ENCODE data around the gene RECQL. TPM values are rescaled to one million over a fixed set of nuclear protein-coding genes. Genes with fewer than 3 reads are reported as not detected.
"Not testable (repeated sequence)": the region's sequence is repeated elsewhere in the genome, so short reads cannot be mapped to it uniquely, and the experiment has no call there.

RECQL gene
- total RNA-seq, 4 donors from 2014 or later = 14.0 to 32.5 (median 22.3) TPM

DNA sequence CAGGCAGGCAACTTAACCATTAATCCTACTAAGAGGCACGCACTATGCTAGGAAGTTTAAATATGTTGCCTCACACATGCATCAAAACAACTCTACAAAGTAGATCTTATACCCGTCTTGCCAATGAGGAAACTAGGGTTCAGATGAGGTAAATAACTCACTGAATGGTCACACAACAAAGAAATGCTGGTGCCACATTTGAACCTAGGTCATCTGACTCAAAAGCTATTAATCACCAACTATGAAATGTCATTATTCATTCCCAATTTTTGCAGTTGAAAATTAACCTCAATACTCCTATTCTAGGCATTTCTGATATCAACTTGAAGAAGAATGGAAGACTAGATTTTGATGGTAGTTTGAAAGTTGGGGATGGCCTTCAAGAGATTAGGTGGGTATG is 66.7 kb downstream of the RECQL start:
- in situ Hi-C loops (cut with MboI; ENCODE audit: low sequenced_read_pairs in 4 of 4) = no loop called here
- no peak for DNase-seq
- Histone ChIP-seq H3K36me3 (no peaks in the 10 kb centered on the region), H3K27me3 (peaks cover 0 to 6% (median 4%) of the 10 kb centered on the region in 3 donors), H3K4me3 (no peak overlapping the region), H3K4me1 (peaks cover 7 to 9% of the 10 kb centered on the region in 2 donors), H3K9me3 (no peaks in the 10 kb centered on the region), H3K27ac (no peak overlapping the region)
- intact Hi-C loops (cut with DNase I; ENCODE audit: low total_unique reads) = loop anchor here (5.0 kb wide), 1 partner anchor 223 kb away; the partner anchor contains the start of gene LDHB
- ATAC-seq = no peak
- no peak for TF ChIP-seq POLR2A (IDR thresholded peaks at IDR 0.05)
- TF ChIP-seq, protein P1, sequence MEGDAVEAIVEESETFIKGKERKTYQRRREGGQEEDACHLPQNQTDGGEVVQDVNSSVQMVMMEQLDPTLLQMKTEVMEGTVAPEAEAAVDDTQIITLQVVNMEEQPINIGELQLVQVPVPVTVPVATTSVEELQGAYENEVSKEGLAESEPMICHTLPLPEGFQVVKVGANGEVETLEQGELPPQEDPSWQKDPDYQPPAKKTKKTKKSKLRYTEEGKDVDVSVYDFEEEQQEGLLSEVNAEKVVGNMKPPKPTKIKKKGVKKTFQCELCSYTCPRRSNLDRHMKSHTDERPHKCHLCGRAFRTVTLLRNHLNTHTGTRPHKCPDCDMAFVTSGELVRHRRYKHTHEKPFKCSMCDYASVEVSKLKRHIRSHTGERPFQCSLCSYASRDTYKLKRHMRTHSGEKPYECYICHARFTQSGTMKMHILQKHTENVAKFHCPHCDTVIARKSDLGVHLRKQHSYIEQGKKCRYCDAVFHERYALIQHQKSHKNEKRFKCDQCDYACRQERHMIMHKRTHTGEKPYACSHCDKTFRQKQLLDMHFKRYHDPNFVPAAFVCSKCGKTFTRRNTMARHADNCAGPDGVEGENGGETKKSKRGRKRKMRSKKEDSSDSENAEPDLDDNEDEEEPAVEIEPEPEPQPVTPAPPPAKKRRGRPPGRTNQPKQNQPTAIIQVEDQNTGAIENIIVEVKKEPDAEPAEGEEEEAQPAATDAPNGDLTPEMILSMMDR (IDR thresholded peaks at IDR 0.05 in 4 of 5, conservative IDR thresholded peaks at IDR 0.05 in 1 of 5) = no peak

DNA sequence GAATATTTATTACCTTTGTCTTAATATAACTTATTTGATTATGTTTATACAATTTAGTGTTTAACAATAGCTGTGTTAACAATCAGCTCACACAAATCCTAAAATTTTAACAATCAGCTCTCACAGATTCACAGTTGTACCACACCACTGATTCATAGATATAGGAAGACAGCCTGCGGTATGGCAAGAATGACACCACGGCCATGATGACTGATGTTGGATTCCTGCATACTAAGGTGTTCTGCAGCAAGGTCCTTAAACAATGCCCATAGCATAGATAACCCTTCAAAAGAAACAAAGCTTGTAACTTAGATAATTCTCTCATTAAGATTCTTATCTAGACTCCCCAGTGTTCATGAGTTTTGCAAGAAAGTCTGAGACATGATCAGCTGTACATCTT is 67.9 kb downstream of the RECQL start:
- in situ Hi-C loops (cut with MboI; ENCODE audit: low sequenced_read_pairs in 4 of 4) = no loop called here
- peaks cover 0 to 6% (median 4%) of the 10 kb centered on the region in 3 donors for H3K27me3 ChIP-seq
- TF ChIP-seq POLR2A (IDR thresholded peaks at IDR 0.05) = no peak
- TF ChIP-seq, protein P1 (IDR thresholded peaks at IDR 0.05 in 4 of 5, conservative IDR thresholded peaks at IDR 0.05 in 1 of 5) = no peak
- DNase-seq = no peak
- ATAC-seq = no peak
- H3K27ac ChIP-seq = no peak overlapping the region
- no peaks in the 10 kb centered on the region for H3K36me3 ChIP-seq
- peaks cover under 1 to 3% of the 10 kb centered on the region in 2 donors for H3K4me1 ChIP-seq
- intact Hi-C loops (cut with DNase I; ENCODE audit: low total_unique reads) = no loop called here
- no peak overlapping the region for H3K4me3 ChIP-seq
- no peaks in the 10 kb centered on the region for H3K9me3 ChIP-seq

DNA sequence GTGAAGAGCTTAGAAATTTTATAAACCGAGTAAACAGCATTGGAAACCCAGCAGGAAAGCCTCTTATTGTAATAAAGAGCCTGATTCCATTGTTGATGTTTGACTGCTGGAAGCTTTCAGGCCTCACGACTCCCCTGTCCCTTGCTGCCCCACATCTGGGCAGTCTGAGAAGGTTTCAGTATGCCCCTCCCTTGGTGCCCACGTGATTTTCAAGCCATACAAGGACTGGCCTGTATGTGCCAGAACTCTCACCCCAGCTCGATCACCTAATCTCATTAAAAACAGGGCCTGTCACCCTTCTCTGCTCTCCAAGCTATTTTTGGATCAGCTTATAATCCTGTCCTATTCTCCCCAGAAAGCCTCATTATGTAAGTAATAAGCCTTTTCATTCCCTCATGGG is 71.4 kb downstream of the RECQL start:
- Histone ChIP-seq H3K9me3 (no peaks in the 10 kb centered on the region), H3K36me3 (no peaks in the 10 kb centered on the region), H3K4me3 (no peak overlapping the region), H3K27ac (no peak overlapping the region), H3K27me3 (peaks cover 0 to 9% (median 7%) of the 10 kb centered on the region in 3 donors), H3K4me1 (no peaks in the 10 kb centered on the region)
- ATAC-seq (no peak), DNase-seq (no peak)
- TF ChIP-seq POLR2A (IDR thresholded peaks at IDR 0.05) = no peak
- TF ChIP-seq, protein P1 (IDR thresholded peaks at IDR 0.05 in 4 of 5, conservative IDR thresholded peaks at IDR 0.05 in 1 of 5) = no peak
- intact Hi-C loops (cut with DNase I; ENCODE audit: low total_unique reads) = no loop called here
- in situ Hi-C loops (cut with MboI; ENCODE audit: low sequenced_read_pairs in 4 of 4) = no loop called here

DNA sequence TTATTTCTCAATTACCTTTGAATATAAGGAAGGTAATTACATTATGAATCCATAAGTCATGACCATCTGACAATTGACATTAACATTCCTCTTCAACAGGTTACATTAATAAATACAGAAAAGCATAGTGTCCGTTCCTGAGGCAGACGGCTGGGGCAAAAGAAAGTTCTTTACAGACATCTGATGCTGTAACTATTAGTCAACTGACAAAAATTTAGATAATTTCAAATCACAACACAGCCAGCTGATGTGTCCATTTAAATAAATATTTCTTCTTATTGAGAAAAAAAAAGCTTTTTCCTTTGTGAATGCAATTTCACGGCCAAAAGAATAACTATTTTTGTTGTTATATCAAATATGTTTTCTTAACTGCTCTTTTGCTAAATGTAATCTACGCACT is 73.2 kb downstream of the RECQL start:
- Histone ChIP-seq H3K9me3 (no peaks in the 10 kb centered on the region), H3K36me3 (no peaks in the 10 kb centered on the region), H3K4me3 (no peak overlapping the region), H3K27ac (no peak overlapping the region), H3K4me1 (no peaks in the 10 kb centered on the region), H3K27me3 (peaks cover 0 to 9% (median 3%) of the 10 kb centered on the region in 3 donors)
- in situ Hi-C loops (cut with MboI; ENCODE audit: low sequenced_read_pairs in 4 of 4) (no loop called here), intact Hi-C loops (cut with DNase I; ENCODE audit: low total_unique reads) (no loop called here)
- ATAC-seq (no peak), DNase-seq (no peak)
- TF ChIP-seq, protein P1 (IDR thresholded peaks at IDR 0.05 in 4 of 5, conservative IDR thresholded peaks at IDR 0.05 in 1 of 5) = no peak
- TF ChIP-seq POLR2A (IDR thresholded peaks at IDR 0.05) = no peak

DNA sequence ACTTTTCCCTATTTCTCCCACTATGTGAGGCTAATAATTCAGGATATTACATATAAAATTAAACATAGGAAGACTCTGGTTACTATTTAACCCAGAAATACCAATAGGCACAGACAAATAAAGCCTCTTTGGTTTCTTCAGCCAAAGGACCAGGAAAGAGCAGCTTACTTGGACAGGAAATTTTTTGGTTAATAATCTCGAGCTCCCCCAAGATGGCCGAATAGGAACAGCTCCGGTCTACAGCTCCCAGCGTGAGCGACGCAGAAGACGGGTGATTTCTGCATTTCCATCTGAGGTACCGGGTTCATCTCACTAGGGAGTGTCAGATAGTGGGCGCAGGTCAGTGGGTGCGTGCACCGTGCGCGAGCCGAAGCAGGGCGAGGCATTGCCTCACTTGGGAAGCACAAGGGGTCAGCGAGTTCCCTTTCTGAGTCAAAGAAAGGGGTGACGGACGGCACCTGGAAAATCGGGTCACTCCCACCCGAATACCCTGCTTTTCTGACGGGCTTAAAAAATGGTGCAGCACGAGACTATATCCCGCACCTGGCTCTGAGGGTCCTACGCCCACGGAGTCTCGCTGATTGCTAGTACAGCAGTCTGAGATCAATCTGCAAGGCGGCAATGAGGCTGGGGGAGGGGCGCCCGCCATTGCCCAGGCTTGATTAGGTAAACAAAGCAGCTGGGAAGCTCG is 82.3 kb downstream of the RECQL start:
- H3K4me3 ChIP-seq; H3K27ac ChIP-seq; H3K27me3 ChIP-seq; H3K36me3 ChIP-seq; H3K4me1 ChIP-seq; H3K9me3 ChIP-seq; DNase-seq; in situ Hi-C loops (cut with MboI; ENCODE audit: low sequenced_read_pairs in 4 of 4); intact Hi-C loops (cut with DNase I; ENCODE audit: low total_unique reads); ATAC-seq: not testable (repeated sequence)

Other genes starting within 250 kb of the RECQL start
- not detected for gene SLCO1A2, start 166.7 kb downstream of the RECQL start, total RNA-seq
- not detected for gene IAPP, start 128.7 kb downstream of the RECQL start, total RNA-seq
- gene PYROXD1, start 64.0 kb downstream of the RECQL start, total RNA-seq = 10 to 100 TPM; 19.7 to 23.3 (median 22.1) TPM
- 10 to 100 TPM; 14.7 to 34.3 (median 27.0) TPM for gene GOLT1B, start 154 bp upstream of the RECQL start, total RNA-seq
- 1 to 10 TPM in 2 of 4 donors, under 1 TPM in 1, not detected in 1; 0.73 to 3.1 (median 2.4) TPM for gene SPX, start 24.7 kb upstream of the RECQL start, total RNA-seq
- under 1 TPM in 1 of 4 donors, not detected in 3; 0.11 TPM for gene GYS2, start 103.2 kb upstream of the RECQL start, total RNA-seq
- 100 to 1,000 TPM in 2 of 4 donors, 10 to 100 TPM in 2; 76.4 to 229 (median 125) TPM for gene LDHB, start 156.2 kb upstream of the RECQL start, total RNA-seq